CD4-positive, alpha-beta T cell treated with Interleukin-4 for 4 hours (primary cell): Measurements from ENCODE around the gene VN1R4.
"Not testable (repeated sequence)": the region's sequence is repeated elsewhere in the genome, so short reads cannot be mapped to it uniquely, and the experiment has no call there.

Experiments used
- DNase-seq: peaks from one replicate; pipeline ENCODE4 v3.0.0-alpha.2; 2020

The VN1R4 gene

GRCh38 chr19:53267623-53268022, at the start of gene VN1R4:
VN1R4 (minus strand) TSS chr19:53267723; CDS start chr19:53267665, 58 bp downstream.
- DNase-seq, result not testable (repeated sequence)

GRCh38 chr19:53311897-53312296, 44.4 kb upstream of the VN1R4 start:
- DNase-seq, result no peak

- no peak for DNase-seq
These were observed 43.5 kb upstream of the VN1R4 start for GRCh38 chr19:53311044-53311443.

- DNase-seq, result no peak
These were observed 40.9 kb upstream of the VN1R4 start for GRCh38 chr19:53308339-53308811.

- not testable (repeated sequence) for DNase-seq
These were observed 33.8 kb upstream of the VN1R4 start for GRCh38 chr19:53301341-53301740.

GRCh38 chr19:53294786-53295441, 27.4 kb upstream of the VN1R4 start:
- DNase-seq, result no peak

GRCh38 chr19:53290758-53291549, 23.4 kb upstream of the VN1R4 start:
- no peak for DNase-seq

- DNase-seq, result no peak
These were observed 17.6 kb upstream of the VN1R4 start for GRCh38 chr19:53285087-53285486.

- DNase-seq, result not testable (repeated sequence)
These were observed 14.4 kb upstream of the VN1R4 start for GRCh38 chr19:53281947-53282346.

GRCh38 chr19:53275480-53275879, 8.0 kb upstream of the VN1R4 start:
- DNase-seq, result no peak

- DNase-seq, result no peak
These were observed 4.5 kb upstream of the VN1R4 start for GRCh38 chr19:53272044-53272443.

GRCh38 chr19:53269861-53270260, 2.3 kb upstream of the VN1R4 start:
- DNase-seq, result not testable (repeated sequence)

GRCh38 chr19:53257715-53258342, 9.7 kb downstream of the VN1R4 start, which contains the start of gene VN1R2:
VN1R2 (plus strand) TSS chr19:53258292; CDS start chr19:53258376, 84 bp downstream.
- DNase-seq, result not testable (repeated sequence)

- DNase-seq, result peak; percentile 81
These were observed 12.8 kb downstream of the VN1R4 start, which contains the start of gene ZNF677 for GRCh38 chr19:53254411-53255341. ZNF677 (minus strand) TSS chr19:53254873; CDS start chr19:53251550, 3,323 bp downstream.

- no peak for DNase-seq
These were observed 21.0 kb downstream of the VN1R4 start for GRCh38 chr19:53246498-53246897.

GRCh38 chr19:53237114-53237777, 30.3 kb downstream of the VN1R4 start:
- no peak for DNase-seq

GRCh38 chr19:53224606-53225005, 42.9 kb downstream of the VN1R4 start:
- DNase-seq, result no peak

GRCh38 chr19:53222716-53223115, 44.8 kb downstream of the VN1R4 start:
- not testable (repeated sequence) for DNase-seq
